Measurements from ENCODE around the gene ANO9. TPM values are rescaled to one million over a fixed set of nuclear protein-coding genes. Genes with fewer than 3 reads are reported as not detected.

Gene ANO9
- total and polyA plus RNA-seq, 9 donors: 0.12 to 11.4 (median 0.77) TPM

DNA sequence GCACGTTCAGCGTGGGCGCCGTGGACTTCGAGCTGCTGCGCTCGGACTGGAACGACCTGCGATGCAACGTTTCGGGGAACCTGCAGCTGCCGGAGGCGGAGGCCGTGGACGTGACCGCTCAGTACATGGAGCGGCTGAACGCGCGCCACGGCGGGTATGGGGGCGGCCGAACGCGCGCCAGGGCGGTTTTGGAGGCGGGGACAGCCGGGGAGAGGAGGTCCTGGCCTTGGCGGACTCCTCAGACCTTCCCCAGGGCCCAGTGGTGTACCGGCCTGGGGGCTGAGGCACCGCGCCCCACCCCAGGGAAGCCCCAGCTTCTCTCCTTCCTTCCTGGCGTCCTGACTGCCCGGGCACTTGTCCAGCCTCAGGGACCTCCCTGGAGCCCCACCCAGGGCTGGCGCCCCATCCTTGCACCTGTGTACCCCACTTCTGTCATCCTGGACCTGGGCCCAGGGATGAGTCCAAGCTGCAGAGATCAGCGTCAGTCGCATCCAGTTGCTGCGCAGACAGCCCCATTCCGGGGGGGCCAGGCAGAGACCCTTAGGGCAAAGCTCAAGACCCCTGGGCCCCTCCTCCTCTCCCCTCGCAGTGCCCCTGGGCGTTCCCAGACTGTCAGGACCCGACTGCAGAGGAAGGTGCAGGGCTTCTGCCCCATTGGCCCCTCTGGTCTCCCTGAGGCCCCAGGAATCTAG lies 64.5 kb downstream of the ANO9 start:
- DNase-seq: peak in 1 of 5 donors; percentile 41
- H3K4me1 ChIP-seq (ENCODE audit: insufficient read depth): no peaks in the 10 kb centered on the region
- intact Hi-C loops (cut with DNase I): loop anchor here in 1 of 4 donors (5.0 kb wide), 1 partner anchor 85 kb away; no protein-coding TSS in a partner anchor
- 85 to 89% (median 86%) methylated on average over 44 of the region's 44 CpGs for WGBS, 3 donors
- no peak overlapping the region for H3K4me3 ChIP-seq
- no peak overlapping the region for H3K27ac ChIP-seq
- H3K27me3 ChIP-seq: no peaks in the 10 kb centered on the region
- H3K36me3 ChIP-seq: no peaks in the 10 kb centered on the region
- TF ChIP-seq, protein P1, sequence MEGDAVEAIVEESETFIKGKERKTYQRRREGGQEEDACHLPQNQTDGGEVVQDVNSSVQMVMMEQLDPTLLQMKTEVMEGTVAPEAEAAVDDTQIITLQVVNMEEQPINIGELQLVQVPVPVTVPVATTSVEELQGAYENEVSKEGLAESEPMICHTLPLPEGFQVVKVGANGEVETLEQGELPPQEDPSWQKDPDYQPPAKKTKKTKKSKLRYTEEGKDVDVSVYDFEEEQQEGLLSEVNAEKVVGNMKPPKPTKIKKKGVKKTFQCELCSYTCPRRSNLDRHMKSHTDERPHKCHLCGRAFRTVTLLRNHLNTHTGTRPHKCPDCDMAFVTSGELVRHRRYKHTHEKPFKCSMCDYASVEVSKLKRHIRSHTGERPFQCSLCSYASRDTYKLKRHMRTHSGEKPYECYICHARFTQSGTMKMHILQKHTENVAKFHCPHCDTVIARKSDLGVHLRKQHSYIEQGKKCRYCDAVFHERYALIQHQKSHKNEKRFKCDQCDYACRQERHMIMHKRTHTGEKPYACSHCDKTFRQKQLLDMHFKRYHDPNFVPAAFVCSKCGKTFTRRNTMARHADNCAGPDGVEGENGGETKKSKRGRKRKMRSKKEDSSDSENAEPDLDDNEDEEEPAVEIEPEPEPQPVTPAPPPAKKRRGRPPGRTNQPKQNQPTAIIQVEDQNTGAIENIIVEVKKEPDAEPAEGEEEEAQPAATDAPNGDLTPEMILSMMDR (IDR thresholded peaks at IDR 0.05): no peak
- H3K9me3 ChIP-seq: no peaks in the 10 kb centered on the region

DNA sequence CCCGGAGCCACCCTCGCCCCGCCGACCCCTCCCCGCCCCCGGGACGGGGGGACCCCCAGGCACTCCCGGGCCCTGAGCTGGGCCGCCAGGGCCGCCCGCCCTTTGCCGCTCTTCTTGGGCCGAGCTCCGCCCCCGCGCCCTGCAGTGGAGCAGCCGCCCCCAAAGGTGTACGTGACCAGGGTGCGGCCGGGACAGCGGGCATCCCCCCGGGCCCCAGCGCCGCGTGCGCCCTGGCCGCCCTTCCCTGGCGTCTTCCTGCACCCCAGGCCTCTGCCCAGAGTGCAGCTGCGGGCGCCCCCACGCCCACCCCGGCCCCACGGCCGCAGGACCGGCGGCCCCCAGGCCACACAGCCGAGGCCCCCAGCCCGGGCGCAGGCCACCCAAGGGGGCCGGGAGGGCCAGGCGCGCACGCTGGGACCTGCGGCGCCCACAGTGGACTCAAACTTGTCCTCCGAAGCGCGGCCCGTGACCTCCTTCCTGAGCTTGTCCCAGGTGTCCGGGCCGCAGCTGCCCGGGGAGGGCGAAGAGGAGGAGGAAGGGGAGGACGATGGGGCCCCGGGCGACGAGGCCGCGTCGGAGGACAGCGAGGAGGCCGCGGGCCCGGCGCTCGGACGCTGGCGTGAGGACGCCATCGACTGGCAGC lies 65.2 kb downstream of the ANO9 start:
- intact Hi-C loops (cut with DNase I): loop anchor here in 1 of 4 donors (5.0 kb wide), 1 partner anchor 84 kb away; no protein-coding TSS in a partner anchor
- H3K9me3 ChIP-seq: no peaks in the 10 kb centered on the region
- no peaks in the 10 kb centered on the region for H3K36me3 ChIP-seq
- H3K27me3 ChIP-seq: no peaks in the 10 kb centered on the region
- no peak overlapping the region for H3K4me3 ChIP-seq
- WGBS, 3 donors: 92 to 97% (median 96%) methylated on average over 62 to 70 of the region's 70 CpGs
- TF ChIP-seq EP300 (IDR thresholded peaks at IDR 0.05) (no peak), POLR2A (IDR thresholded peaks at IDR 0.05) (no peak)
- TF ChIP-seq, protein P1 (IDR thresholded peaks at IDR 0.05): no peak
- no peaks in the 10 kb centered on the region for H3K4me1 ChIP-seq (ENCODE audit: insufficient read depth)
- no peak overlapping the region for H3K27ac ChIP-seq
- peak in 1 of 5 donors; percentile 39 for DNase-seq

DNA sequence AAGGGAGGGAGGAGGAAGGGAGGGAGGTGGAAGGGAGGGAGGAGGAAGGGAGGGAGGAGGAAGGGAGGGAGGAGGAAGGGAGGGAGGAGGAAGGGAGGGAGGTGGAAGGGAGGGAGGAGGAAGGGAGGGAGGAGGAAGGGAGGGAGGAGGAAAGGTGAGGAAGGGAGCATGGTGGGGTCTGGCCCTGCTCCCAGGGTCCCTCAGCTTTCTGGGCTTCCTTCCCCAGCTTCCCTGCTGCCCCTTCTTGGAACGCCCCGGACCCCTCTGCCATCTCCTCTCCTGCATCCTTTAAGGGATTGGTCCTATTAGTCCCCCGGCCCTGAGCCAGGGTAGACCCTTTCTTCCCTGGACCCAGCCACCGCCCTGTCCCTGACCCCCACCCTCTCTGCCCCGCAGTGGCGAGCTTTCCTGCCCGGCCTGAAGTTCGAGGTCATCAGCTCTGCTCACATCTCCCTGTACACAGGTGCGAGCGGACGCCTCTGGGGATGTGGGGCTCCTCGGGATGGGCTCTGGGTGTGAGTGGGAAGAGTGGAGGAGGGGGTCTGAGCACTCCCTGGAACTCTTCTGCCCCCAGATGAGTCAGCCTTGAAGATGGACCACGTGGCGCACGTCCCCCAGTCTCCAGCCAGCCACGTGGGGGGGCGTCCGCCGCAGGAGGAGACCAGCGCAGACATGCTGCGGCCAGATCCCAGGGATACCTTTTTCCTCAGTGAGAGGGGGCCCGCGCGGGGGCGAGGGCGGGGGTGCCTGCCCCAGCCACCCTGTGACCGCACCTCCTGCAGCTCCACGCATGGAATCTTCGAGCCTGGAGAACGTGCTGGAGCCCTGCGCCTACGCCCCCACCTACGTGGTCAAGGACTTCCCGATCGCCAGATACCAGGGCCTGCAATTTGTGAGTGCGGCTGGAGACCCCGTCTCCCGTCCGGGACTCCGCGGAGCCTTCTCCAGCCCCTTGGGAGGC lies 66.5 kb downstream of the ANO9 start:
- WGBS, 3 donors: 50 to 75% (median 59%) methylated on average over 38 to 41 of the region's 41 CpGs
- Histone ChIP-seq H3K4me1 (ENCODE audit: insufficient read depth) (no peaks in the 10 kb centered on the region), H3K4me3 (no peak overlapping the region), H3K27me3 (no peaks in the 10 kb centered on the region), H3K9me3 (no peaks in the 10 kb centered on the region), H3K36me3 (no peaks in the 10 kb centered on the region), H3K27ac (no peak overlapping the region)
- intact Hi-C loops (cut with DNase I): loop anchor here in 1 of 4 donors (5.0 kb wide), 1 partner anchor 83 kb away; no protein-coding TSS in a partner anchor
- TF ChIP-seq POLR2A (IDR thresholded peaks at IDR 0.05) (no peak), EP300 (IDR thresholded peaks at IDR 0.05) (no peak)
- TF ChIP-seq, protein P1 (IDR thresholded peaks at IDR 0.05): no peak
- peak in 1 of 5 donors; percentile 68 for DNase-seq
